Spleen (tissue), 11 donors: ENCODE measurements around the gene CDK1. TPM values are rescaled to one million over a fixed set of nuclear protein-coding genes. Genes with fewer than 3 reads are reported as not detected.
"Not testable (repeated sequence)": the region's sequence is repeated elsewhere in the genome, so short reads cannot be mapped to it uniquely, and the experiment has no call there.

Experiments used
- DNase-seq: peaks from one replicate; pipeline ENCODE4 v3.0.0-alpha.2; 2020
- H3K27ac ChIP-seq, 8 donors: fragments of 200-600 bp; sonication (generic) in 7 of 8; 1 replicate in 4 of 8; 2 replicates in 4 of 8; pipeline versions ENCODE4 v1.5.0 to v1.8.0; 2016 to 2021; ENCODE audit warnings: inconsistent platforms in 4 of 8, mild to moderate bottlenecking in 4 of 8, moderate library complexity in 1 of 8
- H3K27me3 ChIP-seq, 7 donors: fragments of 200-600 bp; sonication (generic) in 6 of 7; replicated peaks in 1 of 7; 1 replicate in 4 of 7; 2 replicates in 3 of 7; pipeline versions ENCODE4 v1.5.0 to v1.8.0; 2016 to 2021; ENCODE audit warnings: inconsistent platforms in 3 of 7, mild to moderate bottlenecking in 1 of 7
- H3K36me3 ChIP-seq, 6 donors: fragments of 200-600 bp; sonication (generic) in 5 of 6; 1 replicate in 4 of 6; 2 replicates in 2 of 6; pipeline versions ENCODE4 v1.5.0 to v1.8.0; 2016 to 2021; ENCODE audit warnings: inconsistent platforms in 2 of 6
- H3K4me1 ChIP-seq, 6 donors: fragments of 200-600 bp; sonication (generic) in 5 of 6; 1 replicate in 3 of 6; 2 replicates in 3 of 6; pipeline versions ENCODE4 v1.5.0 to v1.8.0; 2016 to 2021; ENCODE audit warnings: inconsistent platforms in 3 of 6
- H3K4me3 ChIP-seq, 8 donors: fragments of 200-600 bp; sonication (generic) in 7 of 8; 1 replicate in 4 of 8; 2 replicates in 4 of 8; pipeline versions ENCODE4 v1.5.0 to v1.8.0; 2016 to 2021; ENCODE audit warnings: inconsistent platforms in 4 of 8, mild to moderate bottlenecking in 4 of 8, moderate library complexity in 2 of 8
- H3K9me3 ChIP-seq, 8 donors: fragments of 200-600 bp; sonication (generic) in 7 of 8; 1 replicate in 4 of 8; 2 replicates in 4 of 8; pipeline versions ENCODE4 v1.5.0 to v1.8.0; 2016 to 2021; ENCODE audit warnings: inconsistent platforms in 4 of 8
- CTCF ChIP-seq, 11 experiments: fragments of 200-600 bp in 7 of 11; fragments of 450-650 bp in 4 of 11; sonication (generic) in 4 of 11; IDR thresholded peaks in 8 of 11; conservative IDR thresholded peaks in 3 of 11; 1 replicate in 7 of 11; 2 replicates in 4 of 11; pipeline versions ENCODE4 v1.4.0 to v1.8.0; 2016 to 2021; ENCODE audit warnings: antibody characterized with exemption in 11 of 11, inconsistent platforms in 4 of 11, mild to moderate bottlenecking in 1 of 11
- POLR2A ChIP-seq, 3 donors: fragments of 450-650 bp; IDR thresholded peaks; one replicate each; pipeline ENCODE4 v1.5.1; 2017; ENCODE audit warnings: antibody characterized with exemption in 3 of 3, mild to moderate bottlenecking in 1 of 3
- POLR2AphosphoS5 ChIP-seq, 3 donors: sonication (generic); formaldehyde crosslinking; IDR thresholded peaks; one replicate each; pipeline ENCODE4 v1.5.1; 2017; ENCODE audit warnings: antibody characterized with exemption in 3 of 3
- WGBS, 5 donors: extraction: QIAGEN DNeasy Blood & Tissue Kit in 3 of 5; methylation state at CpG; one replicate each; pipeline versions ENCODE4 v1.1.5 to v1.1.7; 2013 to 2018; 5-methylcytosine and 5-hydroxymethylcytosine counted together
- intact Hi-C: fragments of 100-400 bp; cut with DNase I; formaldehyde crosslinking; loops from one replicate; pipeline ENCODE4 v1.15.0; 2023; ENCODE audit warnings: low total_unique reads
- polyA plus RNA-seq, 3 donors: library from polyadenylated mRNA; stranded (reverse); fragments of 200-250 nt; gene quantifications; one replicate each; pipeline ENCODE4 v1.2.1, GENCODE V29; 2013
- total RNA-seq, 7 donors: library from RNA; depleted of rRNA in 3 of 7; stranded (reverse); fragments of >200 nt in 3 of 7; fragmentation: NEBNext Ultra II Directional in 4 of 7; extraction: Animal tissue kit (Norgen Biotek cat#: 25700) in 4 of 7; gene quantifications; one replicate each; pipeline versions ENCODE4 v1.1.0 to v1.2.1, GENCODE V29; 2016 to 2021
- donor health status: healthy with polysubstance abuse.
- donor health status: DM: no; HTN: no; CAD: no; lungs with moderate emphysema.
- donor health status: DM: no; HTN: no; CAD: no.
- donor health status: Bipolar disorder and iron deficiency.
- donor health status: healthy.
- donor health status: DM: no; HTN: no; CAD: no.
- donor health status: DM: yes; HTN: yes; CAD: no.

Gene CDK1
- total and polyA plus RNA-seq, 10 donors, result 4.0 to 22.7 (median 9.6) TPM

- no peak for TF ChIP-seq POLR2A (IDR thresholded peaks at IDR 0.05)
- no peak for TF ChIP-seq CTCF (IDR thresholded peaks at IDR 0.05 in 8 of 11, conservative IDR thresholded peaks at IDR 0.05 in 3 of 11)
- TF ChIP-seq POLR2AphosphoS5 (IDR thresholded peaks at IDR 0.05), result no peak
- intact Hi-C loops, result no loop called here
- H3K4me3 ChIP-seq, result no peak overlapping the region
- no peaks in the 10 kb centered on the region for H3K36me3 ChIP-seq
- no peak overlapping the region for H3K27ac ChIP-seq
- no peaks in the 10 kb centered on the region for H3K27me3 ChIP-seq
- H3K4me1 ChIP-seq, result peaks cover 0 to 7% (median 0%) of the 10 kb centered on the region in 6 donors
- DNase-seq, result no peak
- no peaks in the 10 kb centered on the region for H3K9me3 ChIP-seq
- WGBS, 5 donors, result 81 to 96% (median 88%) methylated on average over 2 of the region's 2 CpGs
Observed at GRCh38 chr10:60835049-60835448, 56.8 kb downstream of the CDK1 start.

GRCh38 chr10:60841227-60841626 lies 62.9 kb downstream of the CDK1 start:
- H3K27me3 ChIP-seq, H3K4me3 ChIP-seq, DNase-seq, intact Hi-C loops, H3K4me1 ChIP-seq, H3K36me3 ChIP-seq, H3K9me3 ChIP-seq, H3K27ac ChIP-seq: not testable (repeated sequence)
- WGBS, 5 donors, result 95 to 98% (median 96%) methylated on average over 10 of the region's 10 CpGs

- no peak for TF ChIP-seq CTCF (IDR thresholded peaks at IDR 0.05 in 8 of 11, conservative IDR thresholded peaks at IDR 0.05 in 3 of 11)
- no peak for TF ChIP-seq POLR2AphosphoS5 (IDR thresholded peaks at IDR 0.05)
- no peak for TF ChIP-seq POLR2A (IDR thresholded peaks at IDR 0.05)
- H3K4me3 ChIP-seq, result no peak overlapping the region
- WGBS, 5 donors, result 75 to 100% (median 79%) methylated on average over 1 of the region's 1 CpG
- H3K27me3 ChIP-seq, result no peaks in the 10 kb centered on the region
- no peaks in the 10 kb centered on the region for H3K9me3 ChIP-seq
- intact Hi-C loops, result no loop called here
- H3K36me3 ChIP-seq, result no peaks in the 10 kb centered on the region
- DNase-seq, result no peak
- no peaks in the 10 kb centered on the region for H3K4me1 ChIP-seq
- no peak overlapping the region for H3K27ac ChIP-seq
Observed at GRCh38 chr10:60842694-60843093, 64.4 kb downstream of the CDK1 start.

Other genes starting within 250 kb of the CDK1 start
- gene RHOBTB1, start 165.7 kb downstream of the CDK1 start, total RNA-seq, result 10 to 100 TPM; 12.1 to 49.2 (median 24.8) TPM
- 10 to 100 TPM in 1 of 3 donors, 1 to 10 TPM in 2; 4.9 to 15.3 (median 4.9) TPM for gene RHOBTB1, start 165.7 kb downstream of the CDK1 start, polyA plus RNA-seq